HG03025 (cell line): Measurements from ENCODE around the gene EPS8L2.

ENCODE experiments used
- ATAC-seq: cut with Tn5 transposase; IDR thresholded peaks from one replicate; pipeline ENCODE4 v1.9.1; 2021; ENCODE audit warnings: mild to moderate bottlenecking, moderate library complexity; ENCODE audit not compliant: unreplicated experiment, low FRiP score

Gene EPS8L2

GRCh38 chr11:705646-706438 is at the start of gene EPS8L2:
EPS8L2 (plus strand) TSS chr11:706231; CDS start chr11:709408, 3,177 bp downstream.
- ATAC-seq = no peak

GRCh38 chr11:656426-656825 is 49.6 kb upstream of the EPS8L2 start:
- no peak for ATAC-seq

DNA sequence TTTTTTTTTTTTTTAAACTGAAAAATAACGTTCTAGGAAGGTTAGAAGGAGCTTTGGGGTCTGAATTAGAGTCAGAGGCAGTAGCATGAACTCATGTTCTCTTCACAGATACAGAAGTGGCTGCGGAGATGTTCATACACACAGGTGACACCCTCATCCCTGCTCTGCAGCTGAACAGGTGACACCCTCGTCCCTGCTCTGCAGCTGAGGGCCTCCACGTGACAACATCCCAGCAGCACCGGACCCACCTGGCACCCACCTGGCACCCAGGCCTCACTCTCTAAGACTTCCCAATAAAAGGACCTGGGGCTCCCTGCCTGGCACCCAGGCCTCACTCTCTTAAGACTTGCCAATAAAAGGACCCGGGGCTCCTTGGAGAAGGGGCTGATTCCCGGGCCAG is 49.2 kb upstream of the EPS8L2 start:
- no peak for ATAC-seq

DNA sequence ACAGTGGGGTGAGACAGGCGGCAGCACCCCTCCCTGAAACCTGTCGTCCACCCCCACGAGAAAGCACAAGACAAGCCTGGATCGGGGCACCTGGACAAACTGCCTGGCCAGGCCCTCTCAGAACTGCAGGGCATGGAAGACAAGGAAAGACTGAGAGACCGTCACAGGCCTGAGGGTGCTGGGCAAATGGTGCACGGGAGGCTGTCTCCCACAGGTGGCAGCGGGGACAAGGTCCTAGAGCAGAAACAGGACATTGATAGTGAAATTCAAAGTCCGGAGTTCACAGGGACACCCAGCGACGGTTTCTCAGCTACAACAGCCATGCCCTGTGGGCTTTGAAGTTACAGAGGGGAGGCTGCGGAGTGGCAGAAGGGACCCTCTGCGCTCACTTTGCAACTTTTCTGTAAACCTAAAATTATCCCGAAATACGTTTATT is 48.3 kb upstream of the EPS8L2 start:
- ATAC-seq = no peak

- ATAC-seq = no peak
Observed at GRCh38 chr11:659532-660085, 46.4 kb upstream of the EPS8L2 start.

GRCh38 chr11:660281-660680 is 45.8 kb upstream of the EPS8L2 start:
- no peak for ATAC-seq

DNA sequence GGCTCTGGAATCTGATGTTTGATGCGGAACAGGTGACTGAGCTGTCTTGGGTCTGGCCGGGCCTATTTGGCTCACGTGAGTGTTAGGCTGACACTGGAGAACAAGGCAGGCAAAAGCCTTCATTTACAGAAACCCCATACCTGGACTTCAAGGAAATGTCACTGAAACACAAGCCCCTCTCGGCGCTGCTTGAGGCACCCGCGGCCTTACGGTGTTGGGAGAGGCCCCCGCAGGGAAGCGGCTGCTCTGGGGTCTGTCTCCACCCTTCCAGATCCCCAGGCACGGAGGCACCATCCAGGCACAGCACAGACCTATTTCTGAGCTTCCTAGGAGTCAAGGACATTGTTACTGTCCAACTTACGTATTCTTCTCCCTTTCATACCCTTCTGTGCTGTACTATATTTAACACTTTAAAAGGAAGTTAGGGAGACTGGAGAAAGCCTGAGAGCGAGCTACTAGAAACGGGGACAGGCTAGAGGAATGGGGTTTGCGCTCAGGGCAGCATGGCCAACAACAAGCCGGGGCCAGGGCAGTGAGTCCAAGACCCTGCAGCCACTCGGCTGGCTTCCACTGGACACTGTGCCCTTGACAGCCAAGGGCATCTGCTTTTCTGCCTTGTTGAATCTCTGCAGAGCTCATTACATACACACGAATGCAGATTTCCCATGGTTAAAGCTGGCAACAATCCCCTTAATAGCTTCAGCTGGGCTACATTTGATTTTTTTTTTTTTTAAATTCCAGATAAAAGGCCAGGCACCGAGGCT is 45.2 kb upstream of the EPS8L2 start:
- no peak for ATAC-seq

DNA sequence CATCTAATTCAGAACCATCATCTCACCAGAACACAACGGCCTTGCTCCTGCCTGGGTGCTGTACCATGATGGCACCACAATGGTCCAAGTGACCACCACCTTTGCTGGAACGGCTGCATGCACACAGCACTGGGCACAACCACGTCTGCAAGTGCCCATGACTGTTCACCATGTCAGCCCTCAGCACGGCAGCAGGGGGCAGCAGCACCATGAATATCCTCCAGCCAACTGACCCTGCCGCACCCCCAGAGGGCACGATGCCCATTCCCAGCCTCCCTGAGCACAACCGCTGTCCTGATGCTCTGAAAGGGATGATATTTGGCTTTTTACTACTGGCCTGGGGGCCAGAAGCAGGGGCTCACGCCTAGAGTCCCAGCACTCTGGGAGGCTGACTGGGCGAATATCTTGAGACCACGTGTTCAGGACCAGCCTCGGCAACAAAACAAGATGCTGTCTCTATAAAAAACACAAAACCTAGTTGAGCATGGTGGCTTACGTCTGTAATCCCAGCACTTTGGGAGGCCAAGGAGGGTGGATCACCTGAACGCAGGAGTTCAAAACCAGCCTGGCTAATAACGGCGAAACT is 43.2 kb upstream of the EPS8L2 start:
- no peak for ATAC-seq

GRCh38 chr11:665062-665703 is 40.8 kb upstream of the EPS8L2 start:
- no peak for ATAC-seq

DNA sequence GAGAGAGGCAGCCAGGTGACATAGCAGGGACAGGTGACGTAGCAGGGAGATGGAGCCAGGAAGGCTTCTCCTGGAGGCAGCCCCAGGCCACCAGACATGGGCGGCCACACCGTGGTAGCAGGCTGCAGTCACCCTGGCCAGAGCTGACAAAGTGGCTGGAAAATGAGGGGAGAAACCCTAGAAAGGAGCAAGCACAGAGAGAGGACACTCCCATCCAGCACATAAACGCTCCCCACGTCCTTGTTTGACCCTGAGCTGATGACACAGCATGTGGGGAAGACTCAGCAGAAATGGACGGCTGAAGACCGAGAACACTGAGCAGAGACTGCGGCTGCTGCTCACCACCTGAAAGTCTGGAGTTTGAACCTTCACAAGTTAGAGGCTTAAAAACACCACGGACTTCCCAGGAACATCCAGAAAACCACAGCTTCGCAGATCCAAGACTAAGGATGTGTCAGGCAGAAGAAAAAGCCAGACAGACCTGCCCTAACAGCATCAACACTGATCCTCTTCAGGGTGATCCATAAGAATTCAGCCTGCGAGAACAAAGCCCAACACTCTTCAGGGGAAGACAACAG is 40.2 kb upstream of the EPS8L2 start:
- no peak for ATAC-seq

GRCh38 chr11:673866-674265 is 32.2 kb upstream of the EPS8L2 start:
- ATAC-seq = no peak

- ATAC-seq = no peak
Observed at GRCh38 chr11:674406-674805, 31.6 kb upstream of the EPS8L2 start.

GRCh38 chr11:678297-678696 is 27.7 kb upstream of the EPS8L2 start:
- ATAC-seq = no peak

GRCh38 chr11:679271-680207 is 26.5 kb upstream of the EPS8L2 start:
- ATAC-seq = no peak

DNA sequence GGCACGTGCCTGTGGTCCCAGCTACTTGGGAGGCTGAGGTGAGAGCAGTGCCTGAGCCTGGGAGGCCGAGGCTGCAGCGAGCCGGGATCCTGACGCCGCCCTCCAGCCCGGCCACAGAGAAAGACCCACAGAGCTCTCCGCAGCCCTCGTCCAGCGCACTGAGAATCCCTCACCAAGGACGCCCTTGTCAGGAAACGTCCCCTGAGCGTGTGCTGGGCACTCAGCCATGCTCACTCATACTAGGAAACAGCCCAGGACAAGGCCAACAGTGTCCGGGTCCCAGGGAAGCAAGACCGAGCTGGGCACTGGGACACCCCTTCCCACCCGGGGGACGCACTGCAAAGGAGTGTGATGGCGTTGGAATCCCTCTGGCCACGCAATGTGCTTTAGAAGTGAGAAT is 25.6 kb upstream of the EPS8L2 start:
- ATAC-seq = no peak

GRCh38 chr11:680970-681369 is 25.1 kb upstream of the EPS8L2 start:
- ATAC-seq = no peak

GRCh38 chr11:686451-687243 is 19.4 kb upstream of the EPS8L2 start:
- no peak for ATAC-seq

- no peak for ATAC-seq
Observed at GRCh38 chr11:687751-688150, 18.3 kb upstream of the EPS8L2 start.
